ENCODE data around the gene SCAPER.

Gene SCAPER

GRCh38 chr15:76398317-76399104, 506.6 kb downstream of the SCAPER start:
- DNase-seq, result no peak

- DNase-seq, result no peak
These were observed 511.5 kb downstream of the SCAPER start for GRCh38 chr15:76393614-76394013.

- no peak for DNase-seq
These were observed 513.3 kb downstream of the SCAPER start for GRCh38 chr15:76391847-76392246.

GRCh38 chr15:76391309-76391708, 513.8 kb downstream of the SCAPER start:
- no peak for DNase-seq

GRCh38 chr15:76390571-76390970, 514.6 kb downstream of the SCAPER start:
- DNase-seq, result no peak

GRCh38 chr15:76386926-76387325, 518.2 kb downstream of the SCAPER start:
- DNase-seq, result no peak

GRCh38 chr15:76386178-76386577, 519.0 kb downstream of the SCAPER start:
- no peak for DNase-seq

GRCh38 chr15:76384409-76384808, 520.7 kb downstream of the SCAPER start:
- DNase-seq, result no peak

GRCh38 chr15:76382987-76383728, 522.0 kb downstream of the SCAPER start:
- DNase-seq, result no peak

- DNase-seq, result no peak
These were observed 523.8 kb downstream of the SCAPER start for GRCh38 chr15:76381366-76381765.

GRCh38 chr15:76380249-76380648, 524.9 kb downstream of the SCAPER start:
- no peak for DNase-seq

- DNase-seq, result peak in 1 of 4 experiments; percentile 5
These were observed 526.4 kb downstream of the SCAPER start for GRCh38 chr15:76378691-76379090.

- DNase-seq, result no peak
These were observed 527.4 kb downstream of the SCAPER start for GRCh38 chr15:76377751-76378150.

GRCh38 chr15:76377217-76377616, 527.9 kb downstream of the SCAPER start:
- DNase-seq, result no peak

GRCh38 chr15:76376816-76377215, 528.3 kb downstream of the SCAPER start:
- no peak for DNase-seq

GRCh38 chr15:76376029-76376428, 529.1 kb downstream of the SCAPER start:
- no peak for DNase-seq

GRCh38 chr15:76368122-76368621, 537.0 kb downstream of the SCAPER start:
- no peak for DNase-seq

- no peak for DNase-seq
These were observed 538.4 kb downstream of the SCAPER start for GRCh38 chr15:76366714-76367113.

GRCh38 chr15:76363251-76363650, 541.9 kb downstream of the SCAPER start:
- DNase-seq, result no peak

GRCh38 chr15:76360416-76360815, 544.7 kb downstream of the SCAPER start:
- no peak for DNase-seq

GRCh38 chr15:76359152-76359551, 546.0 kb downstream of the SCAPER start:
- DNase-seq, result no peak

GRCh38 chr15:76358453-76358852, 546.7 kb downstream of the SCAPER start:
- DNase-seq, result no peak

- no peak for DNase-seq
These were observed 550.2 kb downstream of the SCAPER start for GRCh38 chr15:76354823-76355440.
